Lung (tissue), 12 donors: ENCODE results near the gene NCS1. TPM values are rescaled to one million over a fixed set of nuclear protein-coding genes. Genes with fewer than 3 reads are reported as not detected.

Experiments used
- ATAC-seq: fragments of 200-7000 bp; cut with Tn5 transposase; one replicate; pipeline ENCODE4 v1.9.1; 2020; ENCODE audit warnings: moderate number of reproducible peaks; ENCODE audit not compliant: insufficient read depth, low FRiP score
- DNase-seq, 3 donors: peaks; one replicate each; pipeline ENCODE4 v3.0.0-alpha.2; 2013 to 2017
- H3K27ac ChIP-seq, 2 donors: one replicate each; pipeline ENCODE4 v1.5.1; 2013; ENCODE audit warnings: mild to moderate bottlenecking in 2 of 2, moderate library complexity in 2 of 2, control low read depth in 1 of 2, inconsistent platforms in 1 of 2, low read depth in 1 of 2, low read length in 1 of 2
- H3K27me3 ChIP-seq, 3 donors: one replicate each; pipeline ENCODE4 v1.5.1; 2013; ENCODE audit warnings: low read length in 2 of 3; ENCODE audit not compliant: control insufficient read depth in 3 of 3, insufficient read depth in 3 of 3
- H3K36me3 ChIP-seq, 4 donors: one replicate each; pipeline ENCODE4 v1.5.1; 2013; ENCODE audit warnings: low read length in 4 of 4, mild to moderate bottlenecking in 1 of 4, moderate library complexity in 1 of 4; ENCODE audit not compliant: control insufficient read depth in 4 of 4, insufficient read depth in 4 of 4
- H3K4me1 ChIP-seq, 5 donors: one replicate each; pipeline ENCODE4 v1.5.1; 2013; ENCODE audit warnings: low read length in 5 of 5, mild to moderate bottlenecking in 2 of 5, moderate library complexity in 1 of 5; ENCODE audit not compliant: control insufficient read depth in 5 of 5, insufficient read depth in 5 of 5
- H3K4me3 ChIP-seq: one replicate; pipeline ENCODE4 v1.5.1; 2013; ENCODE audit warnings: mild to moderate bottlenecking, control low read depth, moderate library complexity
- H3K9ac ChIP-seq, 2 donors: one replicate each; pipeline ENCODE4 v1.5.1; 2013; ENCODE audit warnings: low read length in 2 of 2, control low read depth in 1 of 2; ENCODE audit not compliant: insufficient read depth in 1 of 2
- H3K9me3 ChIP-seq, 4 donors: one replicate each; pipeline ENCODE4 v1.5.1; 2013; ENCODE audit warnings: low read length in 3 of 4, mild to moderate bottlenecking in 1 of 4, moderate library complexity in 1 of 4; ENCODE audit not compliant: control insufficient read depth in 4 of 4, insufficient read depth in 3 of 4
- CTCF ChIP-seq: IDR thresholded peaks from 2 replicates; pipeline ENCODE4 v1.5.1; 2012; ENCODE audit warnings: mild to moderate bottlenecking; ENCODE audit errors: control extremely low read depth, extremely low read depth
- WGBS, 2 donors: extraction: QIAGEN DNeasy Blood & Tissue Kit; methylation state at CpG; one replicate each; pipeline ENCODE4 v1.1.7; 2013; 5-methylcytosine and 5-hydroxymethylcytosine counted together
- polyA plus RNA-seq, 2 donors: library from polyadenylated mRNA; stranded (reverse); fragments of 200-250 nt; gene quantifications; one replicate each; pipeline ENCODE4 v1.2.1, GENCODE V29; 2013
- total RNA-seq, 2 donors: library from RNA; depleted of rRNA in 1 of 2; stranded (reverse); fragments of >200 nt in 1 of 2; gene quantifications; one replicate each; pipeline ENCODE4 v1.2.1, GENCODE V29; 2014 to 2021
- donor health status: control.
- donor health status: control.
- donor health status: Bipolar disorder and iron deficiency.
- donor health status: healthy.
- donor health status: DM: yes; HTN: yes; CAD: no.

Gene NCS1
- total and polyA plus RNA-seq, 4 donors: 5.8 to 27.5 (median 6.5) TPM

- WGBS, 2 donors: 97 to 98% methylated on average over 20 of the region's 20 CpGs
- DNase-seq (no peak), ATAC-seq (no peak)
- no peak overlapping the region for H3K9ac ChIP-seq
- TF ChIP-seq CTCF: no peak
- no peak overlapping the region for H3K27ac ChIP-seq
- H3K36me3 ChIP-seq: peaks cover 0 to 21% (median 5%) of the 10 kb centered on the region in 4 donors
- no peaks in the 10 kb centered on the region for H3K4me1 ChIP-seq
- H3K9me3 ChIP-seq: peaks cover 2 to 10% (median 4%) of the 10 kb centered on the region in 4 donors
- no peak overlapping the region for H3K4me3 ChIP-seq
- no peaks in the 10 kb centered on the region for H3K27me3 ChIP-seq
Measured at GRCh38 chr9:130225586-130225985, 53.4 kb downstream of the NCS1 start.

GRCh38 chr9:130226112-130226511 lies 53.9 kb downstream of the NCS1 start:
- Histone ChIP-seq H3K27ac (no peak overlapping the region), H3K9me3 (peaks cover 2 to 10% (median 4%) of the 10 kb centered on the region in 4 donors), H3K4me1 (no peaks in the 10 kb centered on the region), H3K4me3 (no peak overlapping the region), H3K9ac (no peak overlapping the region), H3K36me3 (peaks cover 0 to 21% (median 5%) of the 10 kb centered on the region in 4 donors), H3K27me3 (no peaks in the 10 kb centered on the region)
- WGBS, 2 donors: 95% methylated on average over 12 of the region's 12 CpGs
- no peak for ATAC-seq
- no peak for TF ChIP-seq CTCF
- no peak for DNase-seq

- Histone ChIP-seq H3K27ac (no peak overlapping the region), H3K9me3 (peaks cover 2 to 10% (median 4%) of the 10 kb centered on the region in 4 donors), H3K9ac (no peak overlapping the region), H3K4me3 (no peak overlapping the region), H3K27me3 (no peaks in the 10 kb centered on the region), H3K4me1 (no peaks in the 10 kb centered on the region), H3K36me3 (peaks cover 0 to 21% (median 6%) of the 10 kb centered on the region in 4 donors)
- no peak for TF ChIP-seq CTCF
- DNase-seq: no peak
- 95 to 97% methylated on average over 3 of the region's 3 CpGs for WGBS, 2 donors
- ATAC-seq: no peak
Measured at GRCh38 chr9:130227833-130228232, 55.6 kb downstream of the NCS1 start.

- ATAC-seq: no peak
- Histone ChIP-seq H3K9ac (no peak overlapping the region), H3K36me3 (peaks cover 0 to 23% (median 6%) of the 10 kb centered on the region in 4 donors), H3K27me3 (no peaks in the 10 kb centered on the region), H3K4me1 (no peaks in the 10 kb centered on the region), H3K4me3 (no peak overlapping the region), H3K27ac (no peak overlapping the region), H3K9me3 (peaks cover 2 to 10% (median 4%) of the 10 kb centered on the region in 4 donors)
- 82 to 97% methylated on average over 3 of the region's 3 CpGs for WGBS, 2 donors
- no peak for TF ChIP-seq CTCF
- DNase-seq: no peak
Measured at GRCh38 chr9:130229759-130230158, 57.6 kb downstream of the NCS1 start.
